Keratinocyte (primary cell): ENCODE data around the gene PHETA1. TPM values are rescaled to one million over a fixed set of nuclear protein-coding genes. Genes with fewer than 3 reads are reported as not detected.

Source experiments
- DNase-seq: peaks from one replicate; pipeline ENCODE4 v3.0.0-alpha.2; 2011; ENCODE audit warnings: low read depth, missing footprints, low spot score
- FAIRE-seq: peaks from 2 replicates; lab custom pipeline; 2011; peaks lifted over from hg19 to GRCh38; lab: Jason Lieb, UNC
- H2AFZ ChIP-seq: 2 replicates; pipeline ENCODE4 v1.6.0; 2012; ENCODE audit warnings: low read length, control low read depth, inconsistent platforms; ENCODE audit not compliant: control insufficient read depth
- H3K27ac ChIP-seq: 2 replicates; pipeline ENCODE4 v1.5.1; 2011; ENCODE audit warnings: low read length; ENCODE audit not compliant: control insufficient read depth, insufficient read depth
- H3K27me3 ChIP-seq: 3 replicates; pipeline ENCODE4 v1.6.0; 2011; ENCODE audit warnings: low read length; ENCODE audit not compliant: control insufficient read depth, insufficient read depth; ENCODE audit errors: extremely low read depth
- H3K36me3 ChIP-seq, 2 experiments: 2 replicates in 1 of 2; 3 replicates in 1 of 2; pipeline ENCODE4 v1.5.1; 2011; ENCODE audit warnings: low read length in 2 of 2, mild to moderate bottlenecking in 1 of 2; ENCODE audit not compliant: control insufficient read depth in 2 of 2, insufficient read depth in 2 of 2; ENCODE audit errors: extremely low read depth in 1 of 2
- H3K4me1 ChIP-seq: 3 replicates; pipeline ENCODE4 v1.5.1; 2011; ENCODE audit warnings: low read length; ENCODE audit not compliant: control insufficient read depth, insufficient read depth; ENCODE audit errors: extremely low read depth
- H3K4me2 ChIP-seq: 3 replicates; pipeline ENCODE4 v1.6.0; 2011; ENCODE audit warnings: low read depth, low read length; ENCODE audit not compliant: control insufficient read depth, insufficient read depth; ENCODE audit errors: extremely low read depth
- H3K4me3 ChIP-seq, 3 experiments: fragments of 200-600 bp in 1 of 3; sonication (generic) in 1 of 3; 2 replicates in 2 of 3; 3 replicates in 1 of 3; pipeline ENCODE4 v1.5.1; 2011 to 2016; ENCODE audit warnings: low read length in 3 of 3, mild to moderate bottlenecking in 3 of 3, control low read depth in 2 of 3, inconsistent platforms in 1 of 3, low read depth in 1 of 3, mixed read lengths in 1 of 3, mixed run types in 1 of 3, moderate library complexity in 1 of 3; ENCODE audit not compliant: control insufficient read depth in 2 of 3, insufficient read depth in 2 of 3; ENCODE audit errors: extremely low read depth in 1 of 3
- H3K79me2 ChIP-seq: 2 replicates; pipeline ENCODE4 v1.6.0; 2012; ENCODE audit warnings: low read length; ENCODE audit not compliant: control insufficient read depth, insufficient read depth
- H3K9ac ChIP-seq: 3 replicates; pipeline ENCODE4 v1.6.0; 2011; ENCODE audit warnings: low read length; ENCODE audit not compliant: control insufficient read depth, insufficient read depth; ENCODE audit errors: extremely low read depth
- H3K9me1 ChIP-seq: 3 replicates; pipeline ENCODE4 v1.6.0; 2011; ENCODE audit warnings: low read length; ENCODE audit not compliant: control insufficient read depth, insufficient read depth; ENCODE audit errors: extremely low read depth
- H3K9me3 ChIP-seq: 2 replicates; pipeline ENCODE4 v1.5.1; 2012; ENCODE audit warnings: low read depth, low read length; ENCODE audit not compliant: control insufficient read depth
- H4K20me1 ChIP-seq: 3 replicates; pipeline ENCODE4 v1.6.0; 2011; ENCODE audit warnings: low read length; ENCODE audit not compliant: control insufficient read depth, insufficient read depth; ENCODE audit errors: extremely low read depth
- EZH2 ChIP-seq: IDR thresholded peaks from one replicate; pipeline ENCODE4 v1.6.1; 2012; ENCODE audit warnings: inconsistent platforms, mild to moderate bottlenecking, low read length, moderate library complexity
- dilution Hi-C: fragments of 300-500 bp; cut with MboI; formaldehyde crosslinking; loops from one replicate; pipeline ENCODE4 v1.7.0; 2020; ENCODE audit warnings: low sequenced_read_pairs; ENCODE audit not compliant: extremely low pct_ligation_motif_present
- polyA plus RNA-seq, 5 experiments: library from polyadenylated mRNA; depleted of rRNA in 3 of 5; stranded (reverse) in 3 of 5; stranded (forward) in 1 of 5; unstranded in 1 of 5; fragments of >200 nt; gene quantifications; 1 replicate in 1 of 5; 2 replicates in 3 of 5; 3 replicates in 1 of 5; pipeline versions ENCODE4 v1.2.1 to v1.2.3, GENCODE V29; 2011 to 2012; ENCODE audit warnings: missing spikeins in 2 of 5, low read depth in 1 of 5, low replicate concordance in 1 of 5
- TF ChIP-seq, protein P1 (sequence below), 3 experiments: IDR thresholded peaks in 1 of 3; conservative IDR thresholded peaks in 1 of 3; optimal IDR thresholded peaks in 1 of 3; 2 replicates in 2 of 3; 3 replicates in 1 of 3; pipeline versions ENCODE3 to v1.5.1; 2011; ENCODE audit warnings: low read length in 3 of 3, mild to moderate bottlenecking in 3 of 3, moderate library complexity in 2 of 3, control low read depth in 1 of 3, inconsistent platforms in 1 of 3; ENCODE audit not compliant: insufficient read depth in 2 of 3; ENCODE audit errors: extremely low read depth in 1 of 3

PHETA1 gene
- polyA plus RNA-seq, 1 donor (not counting 4 experiments of a cell fraction or from before 2014, with no cell fraction given) = 1.7 TPM

DNA sequence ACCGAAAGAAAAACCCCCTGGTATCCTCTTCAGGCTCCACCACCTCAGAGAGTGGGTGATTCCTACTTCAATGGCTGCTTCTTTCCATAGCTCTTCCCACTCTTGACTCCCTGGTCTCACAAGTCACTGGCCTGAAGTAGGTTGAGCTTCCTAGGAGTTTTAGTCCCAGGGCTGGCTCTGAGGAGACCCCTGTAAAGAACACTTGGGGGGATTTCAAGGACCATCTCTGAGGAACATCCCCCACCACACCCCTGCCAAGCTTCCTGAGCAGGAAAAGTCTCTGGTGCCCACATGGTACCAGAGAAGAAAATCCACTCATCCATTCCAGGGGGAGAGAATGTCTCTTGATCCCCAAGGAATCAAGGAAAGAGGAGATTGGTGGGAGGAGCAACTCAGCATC, 25.7 kb downstream of the PHETA1 start:
- peaks cover 3% of the 10 kb centered on the region for H3K9me3 ChIP-seq
- no peak for TF ChIP-seq EZH2
- TF ChIP-seq, protein P1, sequence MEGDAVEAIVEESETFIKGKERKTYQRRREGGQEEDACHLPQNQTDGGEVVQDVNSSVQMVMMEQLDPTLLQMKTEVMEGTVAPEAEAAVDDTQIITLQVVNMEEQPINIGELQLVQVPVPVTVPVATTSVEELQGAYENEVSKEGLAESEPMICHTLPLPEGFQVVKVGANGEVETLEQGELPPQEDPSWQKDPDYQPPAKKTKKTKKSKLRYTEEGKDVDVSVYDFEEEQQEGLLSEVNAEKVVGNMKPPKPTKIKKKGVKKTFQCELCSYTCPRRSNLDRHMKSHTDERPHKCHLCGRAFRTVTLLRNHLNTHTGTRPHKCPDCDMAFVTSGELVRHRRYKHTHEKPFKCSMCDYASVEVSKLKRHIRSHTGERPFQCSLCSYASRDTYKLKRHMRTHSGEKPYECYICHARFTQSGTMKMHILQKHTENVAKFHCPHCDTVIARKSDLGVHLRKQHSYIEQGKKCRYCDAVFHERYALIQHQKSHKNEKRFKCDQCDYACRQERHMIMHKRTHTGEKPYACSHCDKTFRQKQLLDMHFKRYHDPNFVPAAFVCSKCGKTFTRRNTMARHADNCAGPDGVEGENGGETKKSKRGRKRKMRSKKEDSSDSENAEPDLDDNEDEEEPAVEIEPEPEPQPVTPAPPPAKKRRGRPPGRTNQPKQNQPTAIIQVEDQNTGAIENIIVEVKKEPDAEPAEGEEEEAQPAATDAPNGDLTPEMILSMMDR (optimal IDR thresholded peaks at IDR 0.05 in 1 of 3, IDR thresholded peaks at IDR 0.05 in 1 of 3, conservative IDR thresholded peaks at IDR 0.05 in 1 of 3; ENCODE audit: extremely low read depth in 1 of 3, insufficient read depth in 2 of 3, low read length in 3 of 3) = no peak
- H3K79me2 ChIP-seq = no peaks in the 10 kb centered on the region
- no peaks in the 10 kb centered on the region for H4K20me1 ChIP-seq
- no peak overlapping the region for H3K27ac ChIP-seq
- no peak overlapping the region for H2AFZ ChIP-seq
- no peak for DNase-seq
- no peaks in the 10 kb centered on the region for H3K36me3 ChIP-seq
- no peaks in the 10 kb centered on the region for H3K9me1 ChIP-seq
- FAIRE-seq = no peak
- H3K4me1 ChIP-seq = no peaks in the 10 kb centered on the region
- H3K4me3 ChIP-seq = no peak overlapping the region
- H3K4me2 ChIP-seq = no peak overlapping the region
- H3K27me3 ChIP-seq = no peaks in the 10 kb centered on the region
- H3K9ac ChIP-seq = no peak overlapping the region
- dilution Hi-C loops = no loop called here

DNA sequence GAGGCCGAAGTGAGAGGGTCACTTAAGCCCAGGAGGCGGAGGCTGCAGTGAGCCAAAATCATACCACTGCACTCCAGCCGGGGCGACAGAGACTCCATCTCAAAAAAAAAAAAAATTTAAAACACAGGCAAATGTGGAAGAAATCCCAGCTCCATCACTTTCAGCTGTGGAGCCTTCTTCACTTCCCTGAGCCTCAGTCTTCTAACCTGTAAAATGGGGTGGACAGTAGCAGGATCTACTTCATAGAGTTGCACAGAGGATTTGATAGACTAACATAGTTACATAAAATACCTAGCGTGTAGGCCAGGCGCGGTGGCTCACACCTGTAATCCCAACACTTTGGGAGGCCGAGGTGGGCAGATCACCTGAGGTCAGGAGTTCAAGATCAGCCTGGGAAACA, 26.5 kb downstream of the PHETA1 start:
- no peak overlapping the region for H3K4me3 ChIP-seq
- H3K9me1 ChIP-seq = no peaks in the 10 kb centered on the region
- no peak overlapping the region for H3K9ac ChIP-seq
- no peak for TF ChIP-seq EZH2
- TF ChIP-seq, protein P1 (optimal IDR thresholded peaks at IDR 0.05 in 1 of 3, IDR thresholded peaks at IDR 0.05 in 1 of 3, conservative IDR thresholded peaks at IDR 0.05 in 1 of 3; ENCODE audit: extremely low read depth in 1 of 3, insufficient read depth in 2 of 3, low read length in 3 of 3) = no peak
- FAIRE-seq (no peak), DNase-seq (no peak)
- H2AFZ ChIP-seq = no peak overlapping the region
- no peak overlapping the region for H3K4me2 ChIP-seq
- H3K36me3 ChIP-seq = no peaks in the 10 kb centered on the region
- H3K27me3 ChIP-seq = no peaks in the 10 kb centered on the region
- H3K27ac ChIP-seq = no peak overlapping the region
- H4K20me1 ChIP-seq = no peaks in the 10 kb centered on the region
- no peaks in the 10 kb centered on the region for H3K4me1 ChIP-seq
- dilution Hi-C loops = no loop called here
- H3K79me2 ChIP-seq = no peaks in the 10 kb centered on the region
- H3K9me3 ChIP-seq = no peaks in the 10 kb centered on the region
